C4-2B (cell line): Measurements from ENCODE around the gene ETFA.
"Not testable (repeated sequence)": the region's sequence is repeated elsewhere in the genome, so short reads cannot be mapped to it uniquely, and the experiment has no call there.

Source experiments
- H3K27ac ChIP-seq: fragments of 450-650 bp; 2 replicates; pipeline ENCODE4 v1.5.1; 2017
- ZFX ChIP-seq: fragments of 450-650 bp; IDR thresholded peaks from 2 replicates; pipeline ENCODE4 v1.6.1; 2017
- TF ChIP-seq, protein P1 (sequence below): fragments of 450-650 bp; conservative IDR thresholded peaks from 2 replicates; pipeline ENCODE4 v1.5.1; 2017; ENCODE audit warnings: mild to moderate bottlenecking

The ETFA gene

DNA sequence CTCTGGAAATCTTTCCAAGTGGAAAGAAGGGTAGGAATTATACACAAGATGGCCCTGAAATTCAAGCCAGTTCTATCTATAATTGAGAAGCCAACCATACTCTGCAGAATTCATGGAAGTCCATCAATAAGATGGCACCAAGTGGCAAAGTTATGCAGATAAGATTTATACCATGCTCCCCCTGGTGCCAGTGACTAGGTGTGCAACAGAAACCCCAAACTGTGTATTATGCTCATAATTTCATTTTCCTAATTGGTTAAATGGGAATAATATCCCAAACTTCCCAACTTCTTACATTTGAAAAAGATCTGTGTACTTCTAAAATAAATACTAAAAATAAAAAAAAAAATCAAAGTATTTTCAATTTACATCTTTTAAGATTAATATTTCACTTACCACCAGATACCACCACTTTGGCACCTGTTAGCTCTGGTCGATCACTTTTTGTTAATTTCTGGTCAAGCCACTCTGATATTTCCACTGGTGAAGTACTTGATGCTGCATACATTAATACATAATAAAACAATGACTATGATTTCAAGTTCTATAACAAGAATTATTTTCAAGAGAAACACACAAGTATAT, 25.9 kb downstream of the ETFA start:
- TF ChIP-seq, protein P1, sequence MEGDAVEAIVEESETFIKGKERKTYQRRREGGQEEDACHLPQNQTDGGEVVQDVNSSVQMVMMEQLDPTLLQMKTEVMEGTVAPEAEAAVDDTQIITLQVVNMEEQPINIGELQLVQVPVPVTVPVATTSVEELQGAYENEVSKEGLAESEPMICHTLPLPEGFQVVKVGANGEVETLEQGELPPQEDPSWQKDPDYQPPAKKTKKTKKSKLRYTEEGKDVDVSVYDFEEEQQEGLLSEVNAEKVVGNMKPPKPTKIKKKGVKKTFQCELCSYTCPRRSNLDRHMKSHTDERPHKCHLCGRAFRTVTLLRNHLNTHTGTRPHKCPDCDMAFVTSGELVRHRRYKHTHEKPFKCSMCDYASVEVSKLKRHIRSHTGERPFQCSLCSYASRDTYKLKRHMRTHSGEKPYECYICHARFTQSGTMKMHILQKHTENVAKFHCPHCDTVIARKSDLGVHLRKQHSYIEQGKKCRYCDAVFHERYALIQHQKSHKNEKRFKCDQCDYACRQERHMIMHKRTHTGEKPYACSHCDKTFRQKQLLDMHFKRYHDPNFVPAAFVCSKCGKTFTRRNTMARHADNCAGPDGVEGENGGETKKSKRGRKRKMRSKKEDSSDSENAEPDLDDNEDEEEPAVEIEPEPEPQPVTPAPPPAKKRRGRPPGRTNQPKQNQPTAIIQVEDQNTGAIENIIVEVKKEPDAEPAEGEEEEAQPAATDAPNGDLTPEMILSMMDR: peak; percentile 73
- no peak for TF ChIP-seq ZFX
- H3K27ac ChIP-seq: no peak overlapping the region

GRCh38 chr15:76282465-76282864, 28.8 kb downstream of the ETFA start:
- no peak for TF ChIP-seq ZFX
- TF ChIP-seq, protein P1: no peak

DNA sequence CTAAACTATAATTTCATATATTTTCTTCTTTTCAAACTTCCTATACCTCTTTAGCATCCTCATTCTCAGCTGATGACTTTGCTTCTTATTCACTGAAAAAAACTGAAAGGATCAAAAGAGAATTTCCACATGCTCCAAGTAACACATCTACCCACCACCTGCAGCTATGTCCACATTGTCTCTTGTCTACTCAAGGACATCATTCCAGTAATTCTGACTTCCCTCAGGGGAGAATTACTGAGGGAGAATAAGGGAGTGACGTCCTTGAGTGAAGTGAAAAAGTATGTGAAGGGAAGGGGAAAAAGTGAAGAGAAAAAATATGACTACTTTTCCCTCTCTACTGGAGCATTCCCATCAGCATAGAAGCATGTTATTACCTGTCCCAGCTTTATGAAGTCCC, 32.6 kb downstream of the ETFA start:
- no peak overlapping the region for H3K27ac ChIP-seq
- TF ChIP-seq, protein P1: no peak
- no peak for TF ChIP-seq ZFX

More at GRCh38 chr15:76282465-76282864, 28.8 kb downstream of the ETFA start:
- H3K27ac ChIP-seq: no peak overlapping the region

DNA sequence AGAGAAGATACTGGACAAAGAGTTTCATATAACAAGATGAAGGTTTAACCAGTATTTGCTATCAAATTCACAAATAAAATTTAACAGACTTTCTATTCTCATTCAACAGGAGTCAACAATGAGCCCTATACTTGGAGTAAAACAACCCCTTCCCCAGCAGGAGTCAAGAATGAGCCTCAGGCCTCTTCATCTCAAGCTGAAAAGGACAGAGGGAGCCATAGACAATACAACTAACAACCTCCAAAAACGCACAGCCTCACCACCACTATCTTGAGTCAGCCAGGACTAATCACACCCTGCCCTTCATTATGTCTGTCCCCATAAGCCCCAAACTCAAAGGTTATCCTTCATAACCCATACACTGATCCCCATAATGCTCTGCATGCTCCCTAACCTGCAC, 36.4 kb downstream of the ETFA start:
- TF ChIP-seq ZFX: no peak
- TF ChIP-seq, protein P1: no peak
- H3K27ac ChIP-seq: no peak overlapping the region

DNA sequence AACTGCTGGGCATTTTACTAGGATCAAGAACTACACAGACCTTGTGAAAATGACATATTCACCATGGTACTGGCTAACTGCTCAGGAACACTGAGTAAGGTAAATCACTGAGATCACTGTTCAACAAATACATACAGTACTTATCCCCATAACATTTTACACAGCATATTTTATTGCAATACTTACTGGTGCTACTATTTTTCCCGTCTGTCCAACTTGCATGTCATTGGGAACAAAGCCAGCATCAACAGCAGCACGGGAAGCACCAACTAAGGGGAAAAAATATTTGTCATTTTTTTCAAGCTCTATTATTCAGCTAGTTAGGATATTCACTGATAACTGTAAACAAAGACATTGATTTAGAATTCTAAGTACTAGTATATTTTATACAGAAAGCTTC, 37.0 kb downstream of the ETFA start:
- no peak overlapping the region for H3K27ac ChIP-seq
- TF ChIP-seq ZFX: no peak
- TF ChIP-seq, protein P1: no peak

- no peak overlapping the region for H3K27ac ChIP-seq
- no peak for TF ChIP-seq ZFX
- TF ChIP-seq, protein P1: no peak
These were observed 40.4 kb downstream of the ETFA start for GRCh38 chr15:76270876-76271275.

DNA sequence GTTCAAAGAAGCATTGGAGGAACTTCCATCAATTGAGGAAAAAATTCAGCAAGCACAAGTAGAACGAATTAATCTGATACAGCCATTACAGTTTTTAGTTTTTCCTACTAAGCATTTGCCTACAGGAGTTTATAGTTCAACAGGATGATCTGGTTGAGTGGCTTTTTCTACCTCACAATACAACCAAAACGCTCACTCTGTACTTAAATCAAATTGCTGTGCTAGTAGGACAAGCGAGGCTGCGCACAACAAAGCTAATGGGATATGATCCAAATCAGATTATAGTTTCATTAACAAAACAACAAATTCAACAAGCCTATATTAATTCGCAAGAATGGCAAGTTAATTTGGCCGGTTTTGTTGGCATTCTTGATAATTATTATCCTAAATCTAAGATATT, 44.2 kb downstream of the ETFA start:
- TF ChIP-seq ZFX: no peak
- TF ChIP-seq, protein P1: no peak
- no peak overlapping the region for H3K27ac ChIP-seq

DNA sequence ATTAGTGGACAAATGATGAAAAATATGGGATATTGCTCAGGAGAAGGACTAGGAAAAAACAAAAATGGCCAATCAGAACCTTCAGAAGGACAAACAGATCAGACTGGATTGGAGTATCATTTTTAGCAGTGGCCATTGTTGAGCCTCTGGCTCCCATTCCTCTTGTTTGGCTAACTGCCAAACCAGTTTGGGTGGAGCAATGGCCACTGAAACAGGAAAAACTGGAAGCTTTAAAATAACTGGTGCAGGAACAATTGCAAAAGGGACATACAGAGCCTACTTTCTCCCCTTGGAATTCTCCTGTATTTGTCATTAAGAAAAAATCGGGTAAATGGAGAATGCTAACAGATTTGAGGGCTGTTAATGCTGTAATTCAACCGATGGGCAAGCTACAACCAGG, 45.5 kb downstream of the ETFA start:
- H3K27ac ChIP-seq: not testable (repeated sequence)
